Body of pancreas (tissue), 4 donors: ENCODE measurements around the gene CLPX.

Source experiments
- POLR2A ChIP-seq, 3 donors: fragments of 450-650 bp; IDR thresholded peaks; one replicate each; pipeline ENCODE4 v1.6.1; 2016; ENCODE audit warnings: antibody characterized with exemption in 3 of 3, mild to moderate bottlenecking in 2 of 3
- TF ChIP-seq, protein P1 (sequence below), 7 experiments: fragments of 450-650 bp in 4 of 7; fragments of 200-600 bp in 3 of 7; sonication (generic) in 3 of 7; IDR thresholded peaks; one replicate each; pipeline ENCODE4 v1.5.1; 2016 to 2019; ENCODE audit warnings: antibody characterized with exemption in 7 of 7

DNA sequence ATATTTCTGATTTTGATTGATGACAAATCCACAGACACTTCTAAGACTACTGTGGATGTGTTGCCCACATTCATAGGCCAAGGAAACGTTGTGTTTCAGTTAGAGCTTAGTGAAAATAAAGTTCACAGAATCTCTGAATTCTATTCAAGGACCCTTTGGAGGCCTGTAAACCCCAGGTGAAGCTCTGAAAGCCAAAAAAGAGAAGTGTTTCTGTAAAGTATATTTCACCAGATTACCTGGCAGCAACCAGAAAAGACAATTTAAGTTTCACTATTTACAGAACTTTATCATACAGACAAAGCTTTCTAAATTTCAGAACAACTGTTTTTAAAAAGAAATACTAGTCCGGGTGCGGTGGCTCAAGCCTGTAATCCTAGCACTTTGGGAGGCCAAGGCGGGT is 2.6 kb downstream of the CLPX start:
- TF ChIP-seq, protein P1, sequence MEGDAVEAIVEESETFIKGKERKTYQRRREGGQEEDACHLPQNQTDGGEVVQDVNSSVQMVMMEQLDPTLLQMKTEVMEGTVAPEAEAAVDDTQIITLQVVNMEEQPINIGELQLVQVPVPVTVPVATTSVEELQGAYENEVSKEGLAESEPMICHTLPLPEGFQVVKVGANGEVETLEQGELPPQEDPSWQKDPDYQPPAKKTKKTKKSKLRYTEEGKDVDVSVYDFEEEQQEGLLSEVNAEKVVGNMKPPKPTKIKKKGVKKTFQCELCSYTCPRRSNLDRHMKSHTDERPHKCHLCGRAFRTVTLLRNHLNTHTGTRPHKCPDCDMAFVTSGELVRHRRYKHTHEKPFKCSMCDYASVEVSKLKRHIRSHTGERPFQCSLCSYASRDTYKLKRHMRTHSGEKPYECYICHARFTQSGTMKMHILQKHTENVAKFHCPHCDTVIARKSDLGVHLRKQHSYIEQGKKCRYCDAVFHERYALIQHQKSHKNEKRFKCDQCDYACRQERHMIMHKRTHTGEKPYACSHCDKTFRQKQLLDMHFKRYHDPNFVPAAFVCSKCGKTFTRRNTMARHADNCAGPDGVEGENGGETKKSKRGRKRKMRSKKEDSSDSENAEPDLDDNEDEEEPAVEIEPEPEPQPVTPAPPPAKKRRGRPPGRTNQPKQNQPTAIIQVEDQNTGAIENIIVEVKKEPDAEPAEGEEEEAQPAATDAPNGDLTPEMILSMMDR (IDR thresholded peaks at IDR 0.05), result no peak
- no peak for TF ChIP-seq POLR2A (IDR thresholded peaks at IDR 0.05)
